HG03097 (cell line): ENCODE data around the gene CADM1.

Experiments
- ATAC-seq: cut with Tn5 transposase; IDR thresholded peaks from one replicate; pipeline ENCODE4 v1.9.1; 2021; ENCODE audit not compliant: unreplicated experiment, low FRiP score

The CADM1 gene

DNA sequence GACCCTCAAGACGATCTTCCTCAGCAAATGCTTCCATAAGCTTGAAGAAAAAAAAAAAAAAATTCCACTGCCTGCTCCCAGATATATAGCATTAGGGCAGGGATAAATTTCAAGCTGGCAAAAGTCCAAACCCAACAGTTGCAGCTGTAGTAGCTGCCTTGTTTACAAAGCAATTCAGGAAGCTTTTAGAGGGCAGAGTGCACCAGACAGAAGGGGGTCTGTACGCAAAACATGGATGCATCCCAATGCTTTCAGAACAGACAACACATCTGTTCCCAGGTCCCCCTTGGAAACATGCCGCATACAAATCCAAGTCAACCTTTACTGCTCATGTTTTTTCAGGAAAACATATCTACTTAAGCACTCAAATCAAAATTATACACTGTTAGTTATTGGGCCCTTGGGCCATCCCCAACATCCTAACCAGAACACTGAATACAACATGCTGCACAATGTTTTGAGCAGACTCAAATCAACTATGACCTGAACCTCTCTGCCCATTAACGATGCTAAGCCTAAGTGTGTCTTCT lies 94.5 kb downstream of the CADM1 start:
- no peak for ATAC-seq

DNA sequence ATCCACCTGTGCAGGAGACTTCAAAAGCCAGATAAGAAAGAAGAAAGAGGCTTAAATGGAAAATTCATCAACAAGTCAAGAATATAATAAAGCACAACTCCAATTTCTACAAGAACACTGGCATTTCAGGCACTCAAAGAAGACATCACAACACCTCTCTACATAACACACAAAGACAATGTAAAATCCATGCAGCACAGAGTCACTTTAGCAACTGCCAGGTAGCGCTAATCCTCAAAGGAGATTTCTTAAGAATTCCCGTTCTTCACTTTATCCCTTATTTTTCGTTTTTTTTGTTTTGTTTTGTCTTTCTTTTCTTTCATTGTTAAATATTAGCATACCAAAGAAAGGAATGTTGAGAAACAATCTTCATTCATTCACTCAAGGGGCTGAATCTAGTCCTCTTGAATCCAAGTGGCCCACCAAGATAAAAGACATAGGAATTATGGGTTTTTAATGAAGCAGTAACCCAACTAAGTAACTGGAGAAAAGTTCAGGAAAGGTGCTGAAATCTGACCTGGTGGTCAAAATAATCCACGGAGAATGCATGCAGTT lies 95.0 kb downstream of the CADM1 start:
- no peak for ATAC-seq

DNA sequence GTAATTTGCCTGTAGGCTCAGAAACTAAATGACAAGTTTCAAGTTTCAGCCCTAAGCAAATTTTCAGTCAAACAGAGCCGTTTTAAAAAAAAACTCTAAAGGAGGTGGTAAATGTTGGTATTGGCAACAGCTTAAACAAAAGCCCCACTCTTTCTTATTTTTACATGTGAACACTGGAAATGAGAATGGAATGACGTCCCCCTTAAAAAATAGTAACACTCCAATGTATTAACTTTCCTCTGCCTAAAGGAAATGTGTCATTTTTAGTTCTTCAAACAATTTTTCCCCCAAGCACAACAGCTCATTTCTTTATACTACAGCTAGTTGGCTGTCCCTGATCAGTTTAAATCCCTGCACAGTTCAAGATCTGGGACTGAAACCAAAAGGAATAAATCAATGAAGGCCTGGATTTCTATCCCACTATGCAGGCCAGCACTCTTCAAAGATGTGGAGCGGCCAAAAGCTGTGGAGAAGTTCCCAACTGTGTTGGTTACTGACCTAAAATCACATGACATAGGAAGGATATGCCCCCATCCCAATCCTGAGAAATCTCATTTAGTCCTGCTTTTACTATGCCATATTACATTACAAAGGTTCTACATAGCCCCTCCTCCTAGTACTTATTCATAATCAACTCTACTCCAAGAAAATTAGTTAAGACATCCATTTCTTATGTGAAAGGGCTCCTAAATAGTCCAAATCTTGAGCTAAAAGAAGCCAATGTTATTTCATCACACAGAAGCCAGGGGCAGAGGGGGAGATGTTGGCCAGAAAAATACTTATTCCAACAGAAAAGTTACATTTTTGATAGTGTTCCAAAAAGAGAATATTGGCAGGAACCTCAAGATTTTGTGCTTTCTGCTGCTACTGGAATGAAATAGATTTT lies 95.9 kb downstream of the CADM1 start:
- ATAC-seq, result no peak

DNA sequence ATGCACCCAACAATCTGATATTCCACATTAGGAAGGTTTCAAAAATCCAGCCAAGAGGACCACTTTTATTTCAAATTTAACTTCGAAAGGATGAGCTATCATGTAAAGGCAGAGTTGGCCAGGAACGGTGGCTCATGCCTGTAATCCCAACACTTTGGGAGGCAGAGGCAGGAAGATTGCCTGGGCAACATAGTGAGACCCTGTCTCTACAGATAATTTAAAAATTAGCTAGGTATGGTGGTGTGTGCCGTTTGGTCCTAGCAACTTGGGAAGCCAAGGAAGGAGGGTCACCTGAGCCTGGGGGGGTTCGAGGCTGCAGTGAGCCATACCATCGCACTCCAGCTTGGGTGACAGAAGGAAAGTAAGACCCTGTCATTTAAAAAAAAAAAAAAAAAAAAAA lies 96.7 kb downstream of the CADM1 start:
- no peak for ATAC-seq

DNA sequence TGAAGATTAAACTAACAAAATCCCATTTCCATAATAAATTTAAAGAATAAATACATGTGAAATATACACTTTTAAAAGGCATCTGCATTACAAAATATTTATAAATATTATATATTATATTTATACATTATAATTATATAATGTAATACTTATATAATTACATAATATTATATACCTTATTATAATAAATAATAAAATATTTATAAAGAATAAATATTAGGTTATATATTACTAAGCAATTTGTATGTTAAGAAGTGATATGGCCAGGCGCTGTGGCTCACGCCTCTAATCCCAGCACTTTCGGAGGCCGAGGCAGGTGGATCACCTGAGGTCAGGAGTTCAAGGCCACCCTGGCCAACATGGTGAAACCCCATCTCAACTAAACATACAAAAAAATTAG lies 97.8 kb downstream of the CADM1 start:
- ATAC-seq, result no peak

DNA sequence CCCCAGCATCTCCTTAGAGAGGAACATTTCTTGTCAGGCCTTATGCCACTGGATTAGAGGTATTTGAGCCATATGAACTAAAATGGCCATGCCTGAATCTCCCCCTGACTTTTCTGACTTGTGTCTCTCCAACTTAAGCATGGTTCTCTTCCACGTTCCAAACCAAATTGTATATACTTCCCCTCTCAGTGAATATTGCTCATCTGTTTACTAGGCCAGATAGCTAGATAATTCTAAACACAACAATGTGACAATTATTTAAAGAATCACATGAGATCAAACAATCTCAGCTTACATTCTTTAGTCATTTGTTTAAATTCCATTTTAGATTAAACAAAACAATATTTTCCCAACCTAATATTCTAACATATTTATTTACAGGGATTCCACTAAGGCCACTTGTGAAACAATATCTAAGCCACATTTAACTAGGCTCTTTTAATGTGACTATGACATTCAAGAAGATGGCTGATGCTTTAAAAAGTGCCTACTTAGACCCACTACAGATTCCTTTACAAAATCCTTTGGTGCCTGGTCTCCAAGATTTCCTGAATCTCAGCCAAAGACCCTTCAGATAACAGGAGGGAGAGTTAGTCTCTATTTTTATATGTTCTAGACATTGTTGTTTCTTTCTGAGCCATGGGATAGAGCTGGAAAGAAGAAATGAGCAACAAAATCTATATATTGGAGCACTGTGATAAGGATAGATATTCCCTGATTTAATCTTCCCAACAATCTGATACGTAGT lies 105.7 kb downstream of the CADM1 start:
- no peak for ATAC-seq

DNA sequence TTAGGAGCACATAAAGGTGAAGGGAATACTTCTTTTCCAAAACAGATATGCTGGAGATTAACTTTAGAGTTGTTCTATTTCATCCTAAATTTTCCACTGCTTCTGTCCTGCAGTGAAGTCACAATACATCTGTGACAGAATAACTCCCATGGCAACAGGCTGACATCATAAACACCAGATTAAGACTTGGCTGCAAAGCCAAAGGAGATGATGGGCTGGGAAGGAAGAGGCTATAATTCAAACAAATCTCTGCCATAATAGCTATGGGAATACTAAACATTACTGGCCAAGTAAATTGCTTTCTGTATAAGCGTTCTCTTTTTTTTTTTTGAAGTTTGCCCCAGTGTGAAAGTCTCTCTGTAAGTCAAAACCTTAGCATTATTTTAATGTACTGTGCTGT lies 107.7 kb downstream of the CADM1 start:
- no peak for ATAC-seq

DNA sequence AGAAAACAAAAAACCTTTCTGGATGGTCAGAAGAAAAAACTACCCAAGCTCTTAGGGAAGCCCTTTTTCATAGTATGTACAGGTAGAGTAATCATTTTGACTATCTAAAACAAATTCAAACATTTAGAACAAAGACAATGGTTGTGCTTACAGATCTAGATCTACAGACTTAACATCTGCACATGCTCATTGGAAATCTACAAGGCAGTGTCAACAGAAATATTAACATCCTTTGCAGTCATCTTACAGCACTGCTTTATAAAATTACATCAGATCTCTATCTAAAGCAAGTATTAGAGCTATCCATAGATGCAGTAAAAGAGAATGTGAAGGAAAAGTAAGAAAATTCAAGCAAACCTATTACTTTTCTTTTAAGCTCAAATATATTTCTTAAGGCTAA lies 110.3 kb downstream of the CADM1 start:
- ATAC-seq, result no peak

DNA sequence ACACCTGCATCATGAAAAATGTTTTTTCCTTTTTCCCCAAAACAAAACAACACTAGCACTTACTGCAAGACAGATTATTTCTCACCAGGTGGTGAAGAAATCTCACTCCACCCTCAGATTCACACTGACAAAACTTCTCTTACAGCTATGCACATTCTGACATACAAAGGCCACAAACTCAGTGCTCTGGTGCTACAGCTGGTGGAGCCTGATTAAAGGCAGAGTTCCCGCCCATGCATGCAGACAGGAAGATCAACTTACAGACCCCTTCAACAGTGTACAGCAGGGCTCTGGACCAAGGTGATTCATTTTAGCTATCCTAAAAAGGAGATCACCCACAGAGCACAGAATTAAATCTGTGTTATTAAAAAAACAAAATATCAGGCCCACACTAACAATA lies 112.6 kb downstream of the CADM1 start:
- no peak for ATAC-seq

DNA sequence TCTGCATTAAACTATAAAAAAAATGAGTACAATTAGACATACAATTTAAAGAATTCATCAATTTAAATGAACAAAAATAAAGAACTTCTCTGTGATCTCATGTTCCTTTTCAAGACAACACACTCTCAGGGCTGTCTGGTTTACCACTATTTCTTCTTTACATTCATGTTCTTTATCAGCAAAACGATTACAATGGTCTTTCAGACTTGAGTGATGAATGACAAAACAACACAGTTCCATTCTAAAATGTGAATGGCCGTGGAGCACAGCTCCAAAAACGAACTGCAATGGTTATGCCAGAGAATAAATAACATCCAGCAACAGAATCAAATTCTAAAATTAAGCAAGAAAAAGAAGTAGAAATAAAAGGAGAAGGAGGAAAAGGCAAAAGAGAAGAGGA lies 113.1 kb downstream of the CADM1 start:
- ATAC-seq, result no peak

DNA sequence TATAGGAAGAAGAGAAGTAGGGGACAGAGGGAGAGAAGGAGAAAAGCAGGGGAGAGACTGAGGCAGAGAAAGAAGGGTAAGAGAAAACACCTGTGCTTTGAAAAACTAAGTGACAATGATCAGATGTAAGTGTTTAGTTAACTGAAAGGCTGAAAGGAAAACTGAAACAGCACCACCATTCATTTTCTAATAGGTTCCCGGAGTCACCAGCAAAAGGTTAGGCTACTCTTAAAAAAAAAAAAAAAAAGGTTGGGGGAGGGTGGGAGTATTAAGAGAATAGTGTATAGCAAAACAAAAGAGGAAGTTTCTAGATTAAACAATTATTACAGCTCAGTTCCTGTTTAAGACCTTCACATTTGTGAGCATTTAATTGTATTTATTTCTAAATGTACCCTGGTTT lies 113.8 kb downstream of the CADM1 start:
- no peak for ATAC-seq

DNA sequence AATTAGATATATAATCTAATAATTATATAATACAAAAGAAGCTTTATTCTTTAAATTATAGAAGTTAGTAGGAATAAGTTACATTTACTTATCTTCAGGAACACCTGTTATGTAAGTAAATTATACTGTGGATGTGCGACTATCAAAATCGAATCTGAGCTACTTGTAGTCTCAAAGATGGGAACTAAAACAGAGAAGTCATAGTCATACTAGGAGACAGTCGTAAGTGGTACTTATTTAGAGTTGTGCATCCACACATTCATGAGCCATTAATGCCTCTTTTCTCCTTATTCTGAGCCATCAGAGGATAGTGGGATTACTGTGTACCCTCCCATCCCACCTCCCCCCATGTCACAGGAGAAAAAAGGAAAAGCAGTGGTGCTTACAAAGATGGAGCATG lies 114.4 kb downstream of the CADM1 start:
- ATAC-seq, result no peak

DNA sequence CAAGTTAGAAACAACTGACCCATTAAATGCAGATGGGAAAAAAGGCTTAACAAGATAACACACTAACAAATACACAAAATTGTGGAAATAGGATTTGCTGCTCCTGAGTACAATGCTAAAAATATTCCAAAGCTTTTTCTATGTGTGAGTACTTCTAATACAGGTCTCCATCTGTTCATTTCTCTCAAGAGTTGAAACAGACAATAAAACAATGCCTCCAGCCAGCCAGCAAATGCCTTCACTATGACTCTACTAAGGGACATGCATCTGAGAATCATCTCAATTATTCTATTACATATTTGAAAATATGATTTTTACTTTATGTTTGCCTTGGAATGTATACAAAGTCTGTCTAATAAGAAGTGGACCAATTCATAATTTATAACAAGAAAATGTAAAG lies 119.0 kb downstream of the CADM1 start:
- no peak for ATAC-seq

DNA sequence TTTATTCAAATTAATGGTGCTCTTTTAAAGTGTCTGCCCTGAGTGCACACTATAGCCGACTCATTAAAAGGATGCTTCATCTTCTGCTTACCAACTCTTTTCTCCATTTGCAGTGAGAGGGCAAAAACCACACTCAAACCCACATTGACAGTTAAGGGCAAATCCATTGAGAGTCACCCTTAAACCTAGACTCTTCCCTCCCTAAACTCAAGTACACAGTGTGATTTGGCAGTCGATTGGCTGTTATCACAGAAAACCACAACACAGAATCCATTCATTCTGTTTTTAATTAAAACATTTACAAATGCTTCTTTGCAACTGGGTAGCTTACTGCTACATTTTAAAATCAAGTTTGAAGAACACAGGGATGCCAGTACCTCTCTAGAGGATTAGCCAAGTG lies 120.0 kb downstream of the CADM1 start:
- ATAC-seq, result no peak

DNA sequence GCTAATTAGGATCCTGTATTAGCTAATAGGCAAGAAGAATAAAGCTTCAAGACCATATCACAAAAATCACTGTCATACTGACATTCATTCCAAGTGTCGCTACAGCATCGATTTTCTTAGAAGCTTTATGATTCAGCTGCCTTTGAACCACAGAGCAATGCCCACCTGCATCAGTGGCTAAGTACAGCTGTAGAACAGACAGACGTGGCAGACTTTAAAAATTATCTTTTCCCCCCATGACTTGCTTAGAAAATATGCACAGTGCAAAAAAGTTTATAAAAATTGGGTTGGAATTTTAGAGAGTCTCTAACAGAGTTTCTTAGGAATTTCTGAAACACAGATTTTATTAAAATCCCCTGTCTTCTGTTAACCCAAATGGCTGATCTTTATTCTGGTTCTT lies 120.8 kb downstream of the CADM1 start:
- ATAC-seq, result no peak

DNA sequence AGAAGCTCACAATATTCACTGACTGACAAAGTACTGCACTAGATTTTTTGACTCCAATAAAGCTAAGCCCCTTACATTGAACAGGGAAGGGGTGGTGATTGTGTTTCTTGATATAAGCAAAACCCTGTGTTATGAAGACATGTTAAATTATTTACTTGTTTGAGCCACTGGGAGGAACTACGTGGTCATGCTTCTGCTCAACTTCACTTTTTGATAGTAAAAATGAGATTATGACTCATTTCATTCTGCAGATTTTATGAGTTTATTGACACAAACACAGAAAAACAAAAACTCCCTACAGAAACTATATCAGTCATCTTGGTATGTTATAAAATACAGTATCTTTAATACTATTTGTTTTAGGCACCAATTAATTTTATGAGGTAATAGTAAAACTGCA lies 124.7 kb downstream of the CADM1 start:
- ATAC-seq, result no peak

DNA sequence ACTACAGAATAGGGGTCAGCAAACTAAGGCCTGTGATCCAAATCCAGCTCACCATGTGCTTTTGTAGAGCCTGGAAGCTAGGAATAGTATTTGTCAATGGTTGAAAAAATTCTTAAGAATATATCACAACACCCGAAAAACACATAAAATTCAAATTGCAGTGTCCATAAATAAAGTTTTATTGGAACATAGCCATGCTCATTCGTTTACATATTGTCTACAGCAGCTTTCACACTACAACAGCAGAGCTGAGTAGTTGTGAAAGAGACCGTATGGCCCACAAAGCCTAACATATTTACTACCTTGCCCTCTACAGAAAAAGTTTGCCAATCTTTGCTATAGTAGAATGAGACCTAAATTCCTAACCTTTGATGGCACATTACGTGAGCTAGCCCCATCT lies 125.7 kb downstream of the CADM1 start:
- no peak for ATAC-seq

DNA sequence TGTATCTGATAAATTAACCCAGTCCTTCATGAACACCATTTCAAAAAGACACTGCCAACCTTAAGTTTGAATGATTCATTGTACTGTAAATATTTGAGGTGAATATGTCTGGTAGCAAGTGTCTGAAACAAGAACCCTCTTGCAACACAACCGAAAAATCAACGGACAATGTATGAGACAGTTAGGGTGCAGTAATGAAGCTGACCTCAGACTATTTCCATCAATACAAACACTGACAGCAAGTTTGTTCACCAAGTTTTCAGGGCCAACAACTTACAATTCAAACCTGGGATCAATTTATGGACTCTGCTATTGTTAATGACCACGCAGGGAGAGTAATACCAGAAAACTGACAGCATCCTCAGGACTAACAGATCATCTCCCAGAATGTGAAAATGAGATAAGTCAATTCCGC lies 126.3 kb downstream of the CADM1 start:
- no peak for ATAC-seq

DNA sequence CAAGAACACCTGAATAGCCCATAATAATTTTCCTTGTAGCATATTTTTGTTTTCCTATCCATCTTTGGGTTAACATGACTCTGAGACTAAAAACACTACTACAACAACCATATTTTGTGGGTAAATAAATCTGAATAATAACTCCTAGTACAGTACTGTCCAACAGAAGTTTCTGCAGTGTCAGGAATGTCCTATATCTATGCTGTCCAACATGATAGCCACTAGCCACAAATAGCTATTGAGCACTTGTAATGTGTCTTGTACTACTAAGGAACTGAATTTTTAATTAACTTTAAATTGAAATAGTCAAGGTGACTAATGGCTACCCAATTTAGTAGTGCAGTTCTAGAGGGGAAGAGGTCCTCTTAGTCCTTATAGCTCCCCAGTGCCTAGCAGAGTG lies 135.6 kb downstream of the CADM1 start:
- no peak for ATAC-seq

DNA sequence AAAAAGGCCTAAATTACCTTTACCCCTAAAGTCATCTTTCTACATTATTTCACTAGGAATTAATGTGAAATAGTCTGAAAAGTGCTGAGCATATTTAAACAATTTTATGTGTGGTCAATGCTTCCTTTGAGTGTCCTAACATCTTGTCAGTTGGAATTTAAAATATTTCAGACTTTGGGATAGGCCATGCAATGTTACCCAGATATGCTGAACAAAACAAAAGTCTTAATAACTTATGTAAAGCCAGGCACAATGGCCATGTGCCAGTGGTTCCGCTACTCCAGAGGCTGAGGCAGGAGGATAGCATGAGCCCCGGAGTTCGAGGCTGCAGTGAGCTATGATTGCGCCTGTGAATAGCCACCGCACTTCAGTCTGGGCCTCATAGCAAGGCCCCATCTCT lies 137.4 kb downstream of the CADM1 start:
- ATAC-seq, result no peak

DNA sequence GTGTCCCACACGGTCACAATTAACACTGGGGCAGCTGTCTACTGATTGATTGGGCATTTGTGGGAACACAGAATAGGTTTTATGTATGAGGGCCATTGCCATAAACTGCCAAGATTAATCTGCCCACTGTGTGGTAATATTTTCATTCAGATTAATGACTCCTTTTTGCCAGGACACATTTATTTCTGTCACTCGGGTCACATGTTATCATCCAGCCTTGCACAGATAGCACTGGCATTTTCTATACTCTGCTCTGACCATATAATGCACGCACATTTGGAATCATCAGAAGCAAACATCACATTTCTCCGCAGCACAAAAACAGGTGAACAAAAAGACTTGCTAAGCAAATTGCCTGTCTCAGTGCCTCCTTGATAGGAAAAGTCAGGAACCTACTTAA lies 138.3 kb downstream of the CADM1 start:
- ATAC-seq, result no peak

DNA sequence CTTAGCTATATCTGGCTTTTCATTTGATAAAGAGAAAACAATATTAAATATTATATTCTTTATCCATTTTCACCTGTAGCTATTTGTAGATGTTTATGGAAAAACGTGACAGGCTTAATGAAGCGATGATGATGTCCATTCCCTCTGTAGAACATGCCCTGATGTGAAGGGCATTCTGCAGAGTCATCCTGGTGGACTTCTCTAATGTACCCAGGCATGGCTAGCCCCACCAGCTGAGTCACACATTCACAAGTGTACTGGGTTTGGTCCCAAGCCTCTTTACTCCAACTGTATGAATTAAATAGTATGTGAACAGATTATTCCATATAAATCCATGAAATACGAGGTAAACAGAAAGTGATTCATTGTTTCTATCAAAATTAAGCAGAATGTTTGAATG lies 139.3 kb downstream of the CADM1 start:
- ATAC-seq, result no peak
